ENCODE data around the gene DBN1. TPM values are rescaled to one million over a fixed set of nuclear protein-coding genes. Genes with fewer than 3 reads are reported as not detected.

Gene DBN1
- total and polyA plus RNA-seq, 9 donors: 18.4 to 91.6 (median 55.7) TPM

- TF ChIP-seq POLR2A (IDR thresholded peaks at IDR 0.05) (no peak), EP300 (IDR thresholded peaks at IDR 0.05) (no peak), CTCF (IDR thresholded peaks at IDR 0.05) (no peak)
- H3K36me3 ChIP-seq: no peaks in the 10 kb centered on the region
- 12 to 20% (median 14%) methylated on average over 7 of the region's 7 CpGs for WGBS, 3 donors
- intact Hi-C loops (cut with DNase I): no loop called here
- no peaks in the 10 kb centered on the region for H3K9me3 ChIP-seq
- no peak overlapping the region for H3K4me3 ChIP-seq
- H3K4me1 ChIP-seq (ENCODE audit: insufficient read depth): peaks cover 25% of the 10 kb centered on the region
- DNase-seq: no peak
- peak overlapping the region; percentile 56 to 69 for H3K27ac ChIP-seq
- H3K27me3 ChIP-seq: no peaks in the 10 kb centered on the region
Measured at GRCh38 chr5:177474002-177474476, 605 bp upstream of the DBN1 start.

GRCh38 chr5:177472460-177473442 lies 683 bp downstream of the DBN1 start:
- intact Hi-C loops (cut with DNase I): no loop called here
- 1% methylated on average over 58 to 87 of the region's 93 CpGs for WGBS, 3 donors
- DNase-seq: peak in 4 of 5 donors; percentile 55 to 70 (median 66)
- H3K27ac ChIP-seq: peak overlapping the region; percentile 61 to 69
- no peaks in the 10 kb centered on the region for H3K27me3 ChIP-seq
- no peaks in the 10 kb centered on the region for H3K36me3 ChIP-seq
- TF ChIP-seq CTCF (IDR thresholded peaks at IDR 0.05) (no peak), POLR2A (IDR thresholded peaks at IDR 0.05) (no peak), EP300 (IDR thresholded peaks at IDR 0.05) (no peak)
- H3K4me1 ChIP-seq (ENCODE audit: insufficient read depth): peaks cover 21% of the 10 kb centered on the region
- no peaks in the 10 kb centered on the region for H3K9me3 ChIP-seq
- peak overlapping the region; percentile 80 for H3K4me3 ChIP-seq

- Histone ChIP-seq H3K4me1 (ENCODE audit: insufficient read depth) (peaks cover 21% of the 10 kb centered on the region), H3K36me3 (no peaks in the 10 kb centered on the region), H3K4me3 (peak overlapping the region; percentile 80), H3K27ac (no peak overlapping the region), H3K27me3 (no peaks in the 10 kb centered on the region), H3K9me3 (no peaks in the 10 kb centered on the region)
- intact Hi-C loops (cut with DNase I): no loop called here
- TF ChIP-seq EP300 (IDR thresholded peaks at IDR 0.05): no peak
- 43 to 49% (median 47%) methylated on average over 14 of the region's 14 CpGs for WGBS, 3 donors
- DNase-seq: peak in 3 of 5 donors; percentile 50 to 65 (median 63)
Measured at GRCh38 chr5:177471610-177472356, 1.7 kb downstream of the DBN1 start.

GRCh38 chr5:177470759-177471536 lies 2.5 kb downstream of the DBN1 start:
- no peak for DNase-seq
- Histone ChIP-seq H3K4me1 (ENCODE audit: insufficient read depth) (peaks cover 21% of the 10 kb centered on the region), H3K36me3 (no peaks in the 10 kb centered on the region), H3K9me3 (no peaks in the 10 kb centered on the region), H3K27ac (no peak overlapping the region), H3K27me3 (no peaks in the 10 kb centered on the region), H3K4me3 (no peak overlapping the region)
- intact Hi-C loops (cut with DNase I): no loop called here
- TF ChIP-seq EP300 (IDR thresholded peaks at IDR 0.05) (no peak), POLR2A (IDR thresholded peaks at IDR 0.05) (no peak), CTCF (IDR thresholded peaks at IDR 0.05) (no peak)
- WGBS, 3 donors: 77 to 78% (median 77%) methylated on average over 10 of the region's 10 CpGs

All from ovary (tissue), 9 donors.